Measurements from ENCODE around the gene PHC2.
A peak's percentile ranks its signal among the peaks of the same experiment; 100 is the strongest.

Gene PHC2

GRCh38 chr1:33378524-33378923 is 52.4 kb downstream of the PHC2 start:
- no peaks in the 10 kb centered on the region for H3K27me3 ChIP-seq (ENCODE audit: insufficient read depth, low read length, poor library complexity)
- no peaks in the 10 kb centered on the region for H3K4me1 ChIP-seq (ENCODE audit: control insufficient read depth, low read depth, low read length)
- no peak overlapping the region for H3K4me3 ChIP-seq (ENCODE audit: low read length)
- H3K27ac ChIP-seq (ENCODE audit: low read depth, low read length), result no peak overlapping the region
- H3K18ac ChIP-seq (ENCODE audit: low read length), result no peak overlapping the region
- H2BK5ac ChIP-seq (ENCODE audit: low read length), result no peak overlapping the region
- no peak overlapping the region for H3K9ac ChIP-seq (ENCODE audit: low read length)
- whole genome bisulfite sequencing (ENCODE audit: extremely low coverage, insufficient coverage, low lambda C conversion rate), result no CpG with 5 or more reads among the region's 1 CpG
- H3K4ac ChIP-seq (ENCODE audit: low read depth, low read length), result no peak overlapping the region
- no peak overlapping the region for H3K56ac ChIP-seq (ENCODE audit: low read length)
- no peak overlapping the region for H2AK5ac ChIP-seq (ENCODE audit: low read length)
- H3K23ac ChIP-seq (ENCODE audit: low read length), result no peak overlapping the region
- H2BK120ac ChIP-seq (ENCODE audit: low read depth, low read length), result no peak overlapping the region
- H2BK15ac ChIP-seq (replicated peaks; ENCODE audit: low read depth), result no peak overlapping the region
- H3K79me2 ChIP-seq (ENCODE audit: control insufficient read depth, insufficient read depth, low read length), result no peaks in the 10 kb centered on the region
- no peak overlapping the region for H4K8ac ChIP-seq (ENCODE audit: low read depth, low read length)
- no peaks in the 10 kb centered on the region for H3K79me1 ChIP-seq (ENCODE audit: low read length)
- no peak overlapping the region for H4K5ac ChIP-seq (ENCODE audit: low read length)
- no peaks in the 10 kb centered on the region for H3K36me3 ChIP-seq (ENCODE audit: control insufficient read depth, insufficient read depth, low read length)
- H3K4me2 ChIP-seq (ENCODE audit: low read length), result no peak overlapping the region
- no peak for DNase-seq

GRCh38 chr1:33377756-33378155 is 53.1 kb downstream of the PHC2 start:
- WGBS (ENCODE audit: extremely low coverage, insufficient coverage, low lambda C conversion rate), result no CpG with 5 or more reads among the region's 1 CpG
- DNase-seq, result no peak
- H4K5ac ChIP-seq (ENCODE audit: low read length), result no peak overlapping the region

GRCh38 chr1:33377013-33377412 is 53.9 kb downstream of the PHC2 start:
- no peak overlapping the region for H2BK120ac ChIP-seq (ENCODE audit: low read depth, low read length)
- H3K27me3 ChIP-seq (ENCODE audit: insufficient read depth, low read length, poor library complexity), result no peaks in the 10 kb centered on the region
- peak; percentile 31 for DNase-seq
- no peak overlapping the region for H3K4me3 ChIP-seq (ENCODE audit: low read length)
- no peaks in the 10 kb centered on the region for H3K79me2 ChIP-seq (ENCODE audit: control insufficient read depth, insufficient read depth, low read length)
- H3K36me3 ChIP-seq (ENCODE audit: control insufficient read depth, insufficient read depth, low read length), result no peaks in the 10 kb centered on the region
- H3K18ac ChIP-seq (ENCODE audit: low read length), result no peak overlapping the region
- H3K56ac ChIP-seq (ENCODE audit: low read length), result no peak overlapping the region
- H3K4me2 ChIP-seq (ENCODE audit: low read length), result no peak overlapping the region
- no peak overlapping the region for H3K23ac ChIP-seq (ENCODE audit: low read length)
- no peak overlapping the region for H4K5ac ChIP-seq (ENCODE audit: low read length)
- no peak overlapping the region for H2AK5ac ChIP-seq (ENCODE audit: low read length)
- H3K27ac ChIP-seq (ENCODE audit: low read depth, low read length), result no peak overlapping the region
- H3K4me1 ChIP-seq (ENCODE audit: control insufficient read depth, low read depth, low read length), result no peaks in the 10 kb centered on the region
- H4K8ac ChIP-seq (ENCODE audit: low read depth, low read length), result no peak overlapping the region
- no peak overlapping the region for H3K9ac ChIP-seq (ENCODE audit: low read length)
- H2BK15ac ChIP-seq (replicated peaks; ENCODE audit: low read depth), result no peak overlapping the region
- H3K79me1 ChIP-seq (ENCODE audit: low read length), result no peaks in the 10 kb centered on the region
- H2BK5ac ChIP-seq (ENCODE audit: low read length), result no peak overlapping the region
- H3K4ac ChIP-seq (ENCODE audit: low read depth, low read length), result no peak overlapping the region
- no CpG with 5 or more reads among the region's 1 CpG for WGBS (ENCODE audit: extremely low coverage, insufficient coverage, low lambda C conversion rate)

More at GRCh38 chr1:33377756-33378155, 53.1 kb downstream of the PHC2 start:
- no peak overlapping the region for H3K4me2 ChIP-seq (ENCODE audit: low read length)
- H3K18ac ChIP-seq (ENCODE audit: low read length), result no peak overlapping the region
- H3K9ac ChIP-seq (ENCODE audit: low read length), result no peak overlapping the region
- no peak overlapping the region for H3K27ac ChIP-seq (ENCODE audit: low read depth, low read length)
- no peak overlapping the region for H3K4ac ChIP-seq (ENCODE audit: low read depth, low read length)
- H2AK5ac ChIP-seq (ENCODE audit: low read length), result no peak overlapping the region
- H3K56ac ChIP-seq (ENCODE audit: low read length), result no peak overlapping the region
- H4K8ac ChIP-seq (ENCODE audit: low read depth, low read length), result no peak overlapping the region
- no peaks in the 10 kb centered on the region for H3K79me1 ChIP-seq (ENCODE audit: low read length)
- H2BK5ac ChIP-seq (ENCODE audit: low read length), result no peak overlapping the region
- no peak overlapping the region for H2BK15ac ChIP-seq (replicated peaks; ENCODE audit: low read depth)
- no peaks in the 10 kb centered on the region for H3K36me3 ChIP-seq (ENCODE audit: control insufficient read depth, insufficient read depth, low read length)
- H3K4me3 ChIP-seq (ENCODE audit: low read length), result no peak overlapping the region
- no peak overlapping the region for H3K23ac ChIP-seq (ENCODE audit: low read length)
- H3K79me2 ChIP-seq (ENCODE audit: control insufficient read depth, insufficient read depth, low read length), result no peaks in the 10 kb centered on the region
- no peaks in the 10 kb centered on the region for H3K27me3 ChIP-seq (ENCODE audit: insufficient read depth, low read length, poor library complexity)
- no peaks in the 10 kb centered on the region for H3K4me1 ChIP-seq (ENCODE audit: control insufficient read depth, low read depth, low read length)
- no peak overlapping the region for H2BK120ac ChIP-seq (ENCODE audit: low read depth, low read length)

GRCh38 chr1:33375316-33375715 is 55.6 kb downstream of the PHC2 start:
- DNase-seq, result no peak
- no peak overlapping the region for H3K27ac ChIP-seq (ENCODE audit: low read depth, low read length)
- no peaks in the 10 kb centered on the region for H3K4me1 ChIP-seq (ENCODE audit: control insufficient read depth, low read depth, low read length)
- no peak overlapping the region for H3K56ac ChIP-seq (ENCODE audit: low read length)
- no peak overlapping the region for H2AK5ac ChIP-seq (ENCODE audit: low read length)
- H4K5ac ChIP-seq (ENCODE audit: low read length), result no peak overlapping the region
- H3K4ac ChIP-seq (ENCODE audit: low read depth, low read length), result no peak overlapping the region
- H3K23ac ChIP-seq (ENCODE audit: low read length), result no peak overlapping the region
- no peak overlapping the region for H3K4me2 ChIP-seq (ENCODE audit: low read length)
- H3K4me3 ChIP-seq (ENCODE audit: low read length), result no peak overlapping the region
- no peak overlapping the region for H2BK120ac ChIP-seq (ENCODE audit: low read depth, low read length)
- H3K36me3 ChIP-seq (ENCODE audit: control insufficient read depth, insufficient read depth, low read length), result no peaks in the 10 kb centered on the region
- no peak overlapping the region for H2BK5ac ChIP-seq (ENCODE audit: low read length)
- no peaks in the 10 kb centered on the region for H3K79me2 ChIP-seq (ENCODE audit: control insufficient read depth, insufficient read depth, low read length)
- no peak overlapping the region for H4K8ac ChIP-seq (ENCODE audit: low read depth, low read length)
- no peak overlapping the region for H3K9ac ChIP-seq (ENCODE audit: low read length)
- WGBS (ENCODE audit: extremely low coverage, insufficient coverage, low lambda C conversion rate), result no CpG with 5 or more reads among the region's 9 CpGs
- H3K18ac ChIP-seq (ENCODE audit: low read length), result no peak overlapping the region
- H3K27me3 ChIP-seq (ENCODE audit: insufficient read depth, low read length, poor library complexity), result no peaks in the 10 kb centered on the region
- H2BK15ac ChIP-seq (replicated peaks; ENCODE audit: low read depth), result no peak overlapping the region
- H3K79me1 ChIP-seq (ENCODE audit: low read length), result no peaks in the 10 kb centered on the region

DNA sequence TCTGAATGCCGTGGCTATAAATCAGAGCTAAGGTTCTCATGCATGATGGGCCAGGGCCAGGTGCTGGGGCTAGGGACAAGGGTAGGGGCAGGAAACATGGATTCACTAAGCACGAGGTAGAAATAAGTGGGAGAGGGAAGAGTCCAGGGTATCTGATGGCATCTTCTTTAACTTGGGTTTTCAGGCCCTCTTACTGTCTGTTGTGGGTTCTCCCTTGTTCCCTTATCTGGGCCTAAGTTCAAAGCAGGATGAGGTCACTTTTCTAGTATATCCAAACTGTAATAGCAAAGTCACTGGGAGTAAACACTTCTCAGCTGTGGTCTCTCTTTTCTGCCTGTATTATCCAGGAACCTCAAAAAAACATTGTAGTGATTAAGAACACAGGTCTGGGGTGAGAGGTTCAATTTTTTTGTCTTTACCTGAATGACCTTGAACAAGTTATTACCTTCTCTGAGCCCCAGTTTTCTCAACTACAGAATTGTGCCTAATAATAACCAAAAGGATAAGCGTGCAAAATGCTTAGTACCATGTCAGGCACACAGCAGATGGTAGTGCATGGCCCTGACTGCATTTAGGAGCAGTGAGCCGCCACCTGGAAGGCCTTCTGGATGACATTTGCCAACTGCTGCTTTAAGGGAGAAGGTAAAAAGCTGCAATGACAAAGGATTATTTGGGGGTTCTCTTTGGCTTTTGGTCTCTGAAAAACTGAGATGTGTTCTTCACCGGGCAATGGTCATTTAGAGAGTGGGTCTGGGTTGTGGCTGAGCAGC is 56.4 kb downstream of the PHC2 start:
- Histone ChIP-seq H3K56ac (ENCODE audit: low read length) (no peak overlapping the region), H3K18ac (ENCODE audit: low read length) (no peak overlapping the region), H3K4me1 (ENCODE audit: control insufficient read depth, low read depth, low read length) (no peaks in the 10 kb centered on the region), H4K8ac (ENCODE audit: low read depth, low read length) (no peak overlapping the region), H3K4ac (ENCODE audit: low read depth, low read length) (no peak overlapping the region), H3K27ac (ENCODE audit: low read depth, low read length) (no peak overlapping the region), H2BK120ac (ENCODE audit: low read depth, low read length) (no peak overlapping the region), H2AK5ac (ENCODE audit: low read length) (no peak overlapping the region), H3K27me3 (ENCODE audit: insufficient read depth, low read length, poor library complexity) (no peaks in the 10 kb centered on the region), H2BK15ac (replicated peaks; ENCODE audit: low read depth) (no peak overlapping the region), H3K79me2 (ENCODE audit: control insufficient read depth, insufficient read depth, low read length) (no peaks in the 10 kb centered on the region), H4K5ac (ENCODE audit: low read length) (no peak overlapping the region), H3K9ac (ENCODE audit: low read length) (no peak overlapping the region), H3K23ac (ENCODE audit: low read length) (no peak overlapping the region), H3K79me1 (ENCODE audit: low read length) (no peaks in the 10 kb centered on the region), H3K4me2 (ENCODE audit: low read length) (no peak overlapping the region), H3K36me3 (ENCODE audit: control insufficient read depth, insufficient read depth, low read length) (no peaks in the 10 kb centered on the region), H2BK5ac (ENCODE audit: low read length) (no peak overlapping the region), H3K4me3 (ENCODE audit: low read length) (no peak overlapping the region)
- WGBS (ENCODE audit: extremely low coverage, insufficient coverage, low lambda C conversion rate), result no CpG with 5 or more reads among the region's 5 CpGs
- no peak for DNase-seq

DNA sequence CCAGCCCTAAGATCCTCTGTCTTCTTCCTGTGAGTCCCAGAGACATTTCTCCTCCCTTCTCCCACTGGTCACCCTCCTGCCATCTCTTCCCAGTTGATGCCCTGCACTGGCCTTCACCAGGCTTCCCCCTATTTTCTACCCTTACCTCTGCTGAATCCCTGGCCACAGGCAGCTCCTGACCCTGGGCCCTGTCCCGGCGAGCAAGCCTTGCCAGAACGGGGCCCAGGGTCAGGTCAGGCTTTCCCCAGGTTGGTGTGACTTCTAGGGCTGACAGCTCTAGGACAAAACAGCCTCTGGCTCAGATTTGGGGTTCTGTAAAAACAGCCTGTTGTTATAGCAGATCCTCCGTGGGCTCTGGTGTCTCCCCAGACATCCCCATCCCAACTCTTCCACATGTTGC is 57.3 kb downstream of the PHC2 start:
- no CpG with 5 or more reads among the region's 4 CpGs for WGBS (ENCODE audit: extremely low coverage, insufficient coverage, low lambda C conversion rate)
- no peak overlapping the region for H3K4me2 ChIP-seq (ENCODE audit: low read length)
- DNase-seq, result no peak
- H2BK120ac ChIP-seq (ENCODE audit: low read depth, low read length), result no peak overlapping the region
- no peak overlapping the region for H3K18ac ChIP-seq (ENCODE audit: low read length)
- no peak overlapping the region for H3K4me3 ChIP-seq (ENCODE audit: low read length)
- no peak overlapping the region for H3K27ac ChIP-seq (ENCODE audit: low read depth, low read length)
- no peak overlapping the region for H2BK15ac ChIP-seq (replicated peaks; ENCODE audit: low read depth)
- no peak overlapping the region for H4K8ac ChIP-seq (ENCODE audit: low read depth, low read length)
- no peak overlapping the region for H4K5ac ChIP-seq (ENCODE audit: low read length)
- H3K79me1 ChIP-seq (ENCODE audit: low read length), result no peaks in the 10 kb centered on the region
- no peaks in the 10 kb centered on the region for H3K79me2 ChIP-seq (ENCODE audit: control insufficient read depth, insufficient read depth, low read length)
- H3K23ac ChIP-seq (ENCODE audit: low read length), result no peak overlapping the region
- no peak overlapping the region for H3K4ac ChIP-seq (ENCODE audit: low read depth, low read length)
- no peaks in the 10 kb centered on the region for H3K36me3 ChIP-seq (ENCODE audit: control insufficient read depth, insufficient read depth, low read length)
- no peak overlapping the region for H2AK5ac ChIP-seq (ENCODE audit: low read length)
- no peak overlapping the region for H2BK5ac ChIP-seq (ENCODE audit: low read length)
- no peak overlapping the region for H3K9ac ChIP-seq (ENCODE audit: low read length)
- no peaks in the 10 kb centered on the region for H3K27me3 ChIP-seq (ENCODE audit: insufficient read depth, low read length, poor library complexity)
- no peak overlapping the region for H3K56ac ChIP-seq (ENCODE audit: low read length)
- H3K4me1 ChIP-seq (ENCODE audit: control insufficient read depth, low read depth, low read length), result no peaks in the 10 kb centered on the region
